HepG2 (cell line): ENCODE data around the gene HECTD4. TPM values are rescaled to one million over a fixed set of nuclear protein-coding genes. Genes with fewer than 3 reads are reported as not detected.

Source experiments
- ELF4 ChIP-seq: sonication (generic); formaldehyde crosslinking; IDR thresholded peaks from 2 replicates; pipeline ENCODE4 v1.5.0; 2020; ENCODE audit warnings: missing genetic modification reagents, mild to moderate bottlenecking, moderate library complexity, borderline replicate concordance
- HOXA5 ChIP-seq: sonication (generic); formaldehyde crosslinking; IDR thresholded peaks from 2 replicates; pipeline ENCODE4 v1.4.0; 2020; ENCODE audit warnings: missing genetic modification reagents
- PITX1 ChIP-seq: sonication (generic); formaldehyde crosslinking; IDR thresholded peaks from 2 replicates; pipeline ENCODE4 v1.5.1; 2020; ENCODE audit warnings: mild to moderate bottlenecking, missing genetic modification reagents
- ZBTB40 ChIP-seq, 2 experiments: fragments of 450-650 bp in 1 of 2; sonication (generic) in 1 of 2; formaldehyde crosslinking in 1 of 2; IDR thresholded peaks; 2 replicates each; pipeline versions ENCODE4 v1.6.1 to v1.8.0; 2016 to 2022; ENCODE audit warnings: antibody characterized with exemption in 1 of 2, mild to moderate bottlenecking in 1 of 2, missing genetic modification reagents in 1 of 2
- ZNF432 ChIP-seq: sonication (generic); formaldehyde crosslinking; IDR thresholded peaks from 2 replicates; pipeline ENCODE4 v1.5.0; 2020; ENCODE audit warnings: missing genetic modification reagents, mild to moderate bottlenecking, borderline replicate concordance
- ZNF782 ChIP-seq: sonication (generic); formaldehyde crosslinking; IDR thresholded peaks from 2 replicates; pipeline ENCODE4 v1.4.0; 2020; ENCODE audit warnings: missing genetic modification reagents, mild to moderate bottlenecking, borderline replicate concordance
- polyA plus RNA-seq, 8 experiments: library from polyadenylated mRNA; depleted of rRNA in 3 of 8; stranded (reverse) in 7 of 8; unstranded in 1 of 8; fragments of >200 nt; fragmentation: Illumina TruSeq in 4 of 8; extraction: Trizol in 4 of 8; gene quantifications; 2 replicates each; pipeline versions ENCODE4 v1.2.1 to v1.2.3, GENCODE V29; 2011 to 2016; ENCODE audit warnings: low read depth in 4 of 8, missing spikeins in 1 of 8, mixed read lengths in 1 of 8; ENCODE audit not compliant: insufficient read depth in 1 of 8
- total RNA-seq, 5 experiments: library from RNA; depleted of rRNA; stranded (reverse); fragments of >200 nt; fragmentation: Illumina TruSeq; extraction: Trizol; gene quantifications; 2 replicates each; pipeline ENCODE4 v1.2.3, GENCODE V29; 2016; ENCODE audit warnings: low read depth in 1 of 5

HECTD4 gene
- total and polyA plus RNA-seq, 2 of the 13 experiments (the other 11 are each of a cell fraction or from before 2014, with no cell fraction given): 9.0 to 11.4 TPM

GRCh38 chr12:112164011-112164660 is 218.1 kb downstream of the HECTD4 start (continued):
- no peak for TF ChIP-seq ZBTB40 (IDR thresholded peaks at IDR 0.05)
- TF ChIP-seq ZBTB40 (CRISPR knock-in tag; IDR thresholded peaks at IDR 0.05): no peak
- TF ChIP-seq ELF4 (CRISPR knock-in tag): no peak
- no peak for TF ChIP-seq HOXA5 (CRISPR knock-in tag)
- no peak for TF ChIP-seq PITX1 (CRISPR knock-in tag)
- TF ChIP-seq ZNF432 (CRISPR knock-in tag): no peak
- TF ChIP-seq ZNF782 (CRISPR knock-in tag): no peak
